ENCODE measurements around the gene TNS3. TPM values are rescaled to one million over a fixed set of nuclear protein-coding genes. Genes with fewer than 3 reads are reported as not detected.

The TNS3 gene
- total and polyA plus RNA-seq, 10 of the 15 experiments (the other 5 are each of a cell fraction or from before 2014, with no cell fraction given), result 0.27 to 2.7 (median 0.79) TPM

GRCh38 chr7:47619806-47620205 is 37.9 kb upstream of the TNS3 start:
- Histone ChIP-seq H3K9ac (ENCODE audit: control insufficient read depth, insufficient read depth, low read length) (no peak overlapping the region), H3K4me1 (ENCODE audit: control insufficient read depth, insufficient read depth, low read length) (no peaks in the 10 kb centered on the region), H3K27ac (ENCODE audit: control insufficient read depth, insufficient read depth) (no peak overlapping the region), H3K9me3 (replicated peaks; ENCODE audit: control insufficient read depth, insufficient read depth, low read length) (no peaks in the 10 kb centered on the region), H3K4me3 (no peak overlapping the region), H3K79me2 (ENCODE audit: control insufficient read depth, insufficient read depth, low read length) (no peaks in the 10 kb centered on the region), H3K36me3 (ENCODE audit: control insufficient read depth in 2 of 2, insufficient read depth in 2 of 2, low read length in 1 of 2) (no peaks in the 10 kb centered on the region), H2AFZ (ENCODE audit: control insufficient read depth, low read depth, low read length) (no peak overlapping the region), H3K27me3 (replicated peaks in 1 of 2; ENCODE audit: control insufficient read depth in 2 of 2, insufficient read depth in 2 of 2, low read length in 1 of 2) (peaks cover 0 to 3% of the 10 kb centered on the region in 2 experiments; a peak in 2 of 4 replicates), H3K4me2 (ENCODE audit: control insufficient read depth, insufficient read depth) (no peak overlapping the region), H4K20me1 (ENCODE audit: control insufficient read depth, insufficient read depth) (no peaks in the 10 kb centered on the region)
- ChIA-PET SMC1A (ENCODE audit: uncharacterized antibody, unreplicated experiment) (interaction anchor here (1.0 to 1.5 kb wide), 2 partner anchors 11 to 122 kb away, joined by 3 to 4 read pairs; no protein-coding TSS in a partner anchor), POLR2A (no interaction called here), RAD21 (ENCODE audit: unreplicated experiment) (no interaction called here), CTCF (interaction anchor here (0.6 kb wide), 1 partner anchor 1596 kb away, joined by 3 read pairs; no protein-coding TSS in a partner anchor)
- no peak for FAIRE-seq
- ATAC-seq, result no peak
- DNase-seq (ENCODE audit: low read depth, low spot score), result no peak
- in situ Hi-C loops (cut with MboI) (no loop called here), intact Hi-C loops (cut with micrococcal nuclease; ENCODE audit: unreplicated experiment) (loop anchor here (5.0 kb wide), 1 partner anchor 63 kb away; no protein-coding TSS in a partner anchor)
- TF ChIP-seq NR2C1 (IDR thresholded peaks at IDR 0.05), result no peak
- TF ChIP-seq ASH2L (IDR thresholded peaks at IDR 0.05; ENCODE audit: borderline replicate concordance, low read depth), result no peak
- BruUV-seq (replicated peaks), result no TSS peak

GRCh38 chr7:47617131-47617530 is 35.2 kb upstream of the TNS3 start:
- WGBS (ENCODE audit: insufficient coverage, insufficient replicate concordance, low lambda C conversion rate, missing lambda C conversion rate), result 28% methylated on average over 3 of the region's 4 CpGs
- Histone ChIP-seq H3K27ac (ENCODE audit: control insufficient read depth, insufficient read depth) (no peak overlapping the region), H3K79me2 (ENCODE audit: control insufficient read depth, insufficient read depth, low read length) (no peaks in the 10 kb centered on the region), H3K4me3 (no peak overlapping the region), H4K20me1 (ENCODE audit: control insufficient read depth, insufficient read depth) (no peaks in the 10 kb centered on the region), H3K36me3 (ENCODE audit: control insufficient read depth in 2 of 2, insufficient read depth in 2 of 2, low read length in 1 of 2) (no peaks in the 10 kb centered on the region), H2AFZ (ENCODE audit: control insufficient read depth, low read depth, low read length) (no peak overlapping the region), H3K4me2 (ENCODE audit: control insufficient read depth, insufficient read depth) (no peak overlapping the region), H3K4me1 (ENCODE audit: control insufficient read depth, insufficient read depth, low read length) (no peaks in the 10 kb centered on the region), H3K9me3 (replicated peaks; ENCODE audit: control insufficient read depth, insufficient read depth, low read length) (no peaks in the 10 kb centered on the region), H3K9ac (ENCODE audit: control insufficient read depth, insufficient read depth, low read length) (no peak overlapping the region), H3K27me3 (replicated peaks in 1 of 2; ENCODE audit: control insufficient read depth in 2 of 2, insufficient read depth in 2 of 2, low read length in 1 of 2) (peaks cover 0 to 3% of the 10 kb centered on the region in 2 experiments; a peak in 2 of 4 replicates)
- no peak for DNase-seq (ENCODE audit: low read depth, low spot score)
- ChIA-PET RAD21 (ENCODE audit: unreplicated experiment) (no interaction called here), CTCF (no interaction called here), POLR2A (no interaction called here), SMC1A (ENCODE audit: uncharacterized antibody, unreplicated experiment) (no interaction called here)
- intact Hi-C loops (cut with micrococcal nuclease; ENCODE audit: unreplicated experiment), result no loop called here
- no TSS peak for BruUV-seq (replicated peaks)
- no peak for ATAC-seq
- in situ Hi-C loops (cut with MboI), result no loop called here
- TF ChIP-seq IKZF1 (conservative IDR thresholded peaks at IDR 0.05) (no peak), KLF5 (IDR thresholded peaks at IDR 0.05; ENCODE audit: partially characterized antibody) (no peak)
- no peak for FAIRE-seq

All from GM12878 (cell line).